OCI-LY1 (cell line): Measurements from ENCODE around the gene TYRP1.

Experiments used
- H2AFZ ChIP-seq: fragments of 200-600 bp; sonication (generic), shearing (Covaris generic); 2 replicates; pipeline ENCODE4 v1.6.0; 2014; ENCODE audit warnings: antibody characterized with exemption, mild to moderate bottlenecking, low read length
- H3F3A ChIP-seq: fragments of 200-600 bp; sonication (generic), shearing (Covaris generic); 2 replicates; pipeline ENCODE4 v1.6.0; 2014; ENCODE audit warnings: mild to moderate bottlenecking, antibody characterized with exemption, low read length, moderate library complexity; ENCODE audit not compliant: insufficient read depth
- H3K27ac ChIP-seq: fragments of 200-600 bp; sonication (generic); 2 replicates; pipeline ENCODE4 v1.5.1; 2014; ENCODE audit warnings: low read length, mixed run types, mild to moderate bottlenecking, low read depth; ENCODE audit not compliant: poor library complexity, severe bottlenecking
- H3K27me3 ChIP-seq: fragments of 200-600 bp; sonication (generic); 2 replicates; pipeline ENCODE4 v1.6.0; 2014; ENCODE audit warnings: antibody characterized with exemption, mild to moderate bottlenecking, low read length, moderate library complexity; ENCODE audit not compliant: insufficient read depth
- H3K36me3 ChIP-seq: fragments of 200-600 bp; sonication (generic); 2 replicates; pipeline ENCODE4 v1.6.1; 2014; ENCODE audit warnings: mild to moderate bottlenecking, antibody characterized with exemption, low read length, moderate library complexity, mixed read lengths; ENCODE audit not compliant: insufficient read depth
- H3K4me1 ChIP-seq: fragments of 200-600 bp; sonication (generic); 2 replicates; pipeline ENCODE4 v1.5.1; 2014; ENCODE audit warnings: mild to moderate bottlenecking, low read length, moderate library complexity; ENCODE audit not compliant: insufficient read depth, severe bottlenecking
- H3K4me2 ChIP-seq: fragments of 200-600 bp; sonication (generic), shearing (Covaris generic); 2 replicates; pipeline ENCODE4 v1.6.1; 2014; ENCODE audit warnings: low read length
- H3K4me3 ChIP-seq: fragments of 200-600 bp; sonication (generic); 2 replicates; pipeline ENCODE4 v1.5.1; 2014; ENCODE audit warnings: low read length, low read depth, mild to moderate bottlenecking, mixed read lengths; ENCODE audit not compliant: poor library complexity, severe bottlenecking
- H3K79me2 ChIP-seq: fragments of 200-600 bp; shearing (Covaris generic); 2 replicates; pipeline ENCODE4 v1.6.1; 2016; ENCODE audit warnings: mixed run types, low read length, mixed read lengths; ENCODE audit not compliant: insufficient read depth
- H3K9ac ChIP-seq: fragments of 200-600 bp; sonication (generic), shearing (Covaris generic); 2 replicates; pipeline ENCODE4 v1.6.1; 2014; ENCODE audit warnings: mild to moderate bottlenecking, low read length, mixed read lengths
- H3K9me2 ChIP-seq: fragments of 200-600 bp; sonication (generic), shearing (Covaris generic); 2 replicates; pipeline ENCODE4 v1.6.1; 2014; ENCODE audit warnings: low read depth, mild to moderate bottlenecking, low read length, mixed read lengths
- H3K9me3 ChIP-seq: fragments of 200-600 bp; shearing (Covaris generic); 2 replicates; pipeline ENCODE4 v1.6.1; 2014; ENCODE audit warnings: low read length, mixed read lengths
- H4K20me1 ChIP-seq: fragments of 200-600 bp; sonication (generic), shearing (Covaris generic); 2 replicates; pipeline ENCODE4 v1.6.0; 2016; ENCODE audit warnings: mild to moderate bottlenecking, low read length; ENCODE audit not compliant: insufficient read depth
- EZH2 ChIP-seq: fragments of 200-600 bp; sonication (generic), shearing (Covaris generic); IDR thresholded peaks from 2 replicates; pipeline ENCODE4 v1.8.0; 2017; ENCODE audit warnings: borderline replicate concordance, mixed run types, mild to moderate bottlenecking, antibody characterized with exemption, low read length, moderate library complexity, mixed read lengths
- TF ChIP-seq, protein P1 (sequence below): fragments of 200-600 bp; sonication (generic), shearing (Covaris generic); IDR thresholded peaks from 2 replicates; pipeline ENCODE4 v1.5.1; 2017; ENCODE audit warnings: mild to moderate bottlenecking, antibody characterized with exemption, low read length, moderate library complexity, mixed read lengths

The TYRP1 gene

DNA sequence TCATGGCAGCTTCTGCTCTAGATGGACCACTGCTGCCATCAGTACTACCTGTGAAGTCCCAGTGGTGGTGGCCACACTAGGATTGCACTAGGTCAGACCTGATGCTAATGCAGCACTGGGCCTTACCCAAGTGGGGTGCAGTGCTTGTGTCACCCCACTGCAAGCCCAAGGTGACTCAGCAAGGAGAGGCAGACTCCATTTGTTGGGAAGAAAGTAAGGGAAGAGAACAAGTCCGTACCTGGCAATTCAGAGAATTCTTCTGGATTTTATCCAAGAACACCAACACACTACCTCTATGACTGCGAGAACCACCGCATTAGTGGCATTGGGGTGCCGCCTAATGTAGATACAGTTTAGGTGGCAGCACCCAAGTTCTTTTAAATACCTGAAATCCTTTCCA is 34.0 kb upstream of the TYRP1 start:
- H2AFZ ChIP-seq, result no peak overlapping the region
- no peaks in the 10 kb centered on the region for H3K4me1 ChIP-seq
- no peaks in the 10 kb centered on the region for H3K9me3 ChIP-seq
- no peaks in the 10 kb centered on the region for H3K79me2 ChIP-seq
- no peaks in the 10 kb centered on the region for H3K36me3 ChIP-seq
- TF ChIP-seq, protein P1, sequence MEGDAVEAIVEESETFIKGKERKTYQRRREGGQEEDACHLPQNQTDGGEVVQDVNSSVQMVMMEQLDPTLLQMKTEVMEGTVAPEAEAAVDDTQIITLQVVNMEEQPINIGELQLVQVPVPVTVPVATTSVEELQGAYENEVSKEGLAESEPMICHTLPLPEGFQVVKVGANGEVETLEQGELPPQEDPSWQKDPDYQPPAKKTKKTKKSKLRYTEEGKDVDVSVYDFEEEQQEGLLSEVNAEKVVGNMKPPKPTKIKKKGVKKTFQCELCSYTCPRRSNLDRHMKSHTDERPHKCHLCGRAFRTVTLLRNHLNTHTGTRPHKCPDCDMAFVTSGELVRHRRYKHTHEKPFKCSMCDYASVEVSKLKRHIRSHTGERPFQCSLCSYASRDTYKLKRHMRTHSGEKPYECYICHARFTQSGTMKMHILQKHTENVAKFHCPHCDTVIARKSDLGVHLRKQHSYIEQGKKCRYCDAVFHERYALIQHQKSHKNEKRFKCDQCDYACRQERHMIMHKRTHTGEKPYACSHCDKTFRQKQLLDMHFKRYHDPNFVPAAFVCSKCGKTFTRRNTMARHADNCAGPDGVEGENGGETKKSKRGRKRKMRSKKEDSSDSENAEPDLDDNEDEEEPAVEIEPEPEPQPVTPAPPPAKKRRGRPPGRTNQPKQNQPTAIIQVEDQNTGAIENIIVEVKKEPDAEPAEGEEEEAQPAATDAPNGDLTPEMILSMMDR, result no peak
- no peak for TF ChIP-seq EZH2
- no peak overlapping the region for H3K4me3 ChIP-seq
- no peak overlapping the region for H3K9ac ChIP-seq
- no peak overlapping the region for H3K27ac ChIP-seq
- no peaks in the 10 kb centered on the region for H3K9me2 ChIP-seq
- no peaks in the 10 kb centered on the region for H4K20me1 ChIP-seq
- no peaks in the 10 kb centered on the region for H3F3A ChIP-seq
- H3K4me2 ChIP-seq, result no peak overlapping the region
- H3K27me3 ChIP-seq, result no peaks in the 10 kb centered on the region

DNA sequence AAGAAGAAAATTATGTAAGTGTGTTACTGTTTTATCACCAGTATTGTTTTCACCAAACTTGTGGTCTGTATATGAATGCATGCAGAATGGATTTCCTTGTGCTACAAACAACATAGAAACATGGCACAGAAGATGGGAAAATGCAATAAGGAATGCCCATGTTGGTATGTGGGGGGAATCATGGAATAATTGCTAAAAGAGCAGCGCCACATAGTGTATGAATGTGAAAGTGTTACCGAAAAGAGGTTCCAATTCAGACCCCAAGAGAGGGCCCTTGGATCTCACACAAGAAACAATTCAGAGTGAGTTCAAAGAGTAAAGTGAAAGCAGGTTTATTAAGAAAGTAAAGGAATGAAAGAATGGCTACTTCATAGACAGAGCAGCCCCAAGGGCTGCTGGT is 26.4 kb upstream of the TYRP1 start:
- no peak overlapping the region for H2AFZ ChIP-seq
- no peak overlapping the region for H3K27ac ChIP-seq
- no peaks in the 10 kb centered on the region for H3K27me3 ChIP-seq
- no peaks in the 10 kb centered on the region for H3K36me3 ChIP-seq
- no peaks in the 10 kb centered on the region for H3K9me3 ChIP-seq
- no peak overlapping the region for H3K9ac ChIP-seq
- TF ChIP-seq, protein P1, result peak; percentile 37; the same call in 1 of the 2 replicates
- no peak for TF ChIP-seq EZH2
- H3K4me3 ChIP-seq, result no peak overlapping the region
- H3F3A ChIP-seq, result no peaks in the 10 kb centered on the region
- H3K9me2 ChIP-seq, result no peaks in the 10 kb centered on the region
- no peaks in the 10 kb centered on the region for H4K20me1 ChIP-seq
- no peak overlapping the region for H3K4me2 ChIP-seq
- H3K79me2 ChIP-seq, result no peaks in the 10 kb centered on the region
- no peaks in the 10 kb centered on the region for H3K4me1 ChIP-seq

DNA sequence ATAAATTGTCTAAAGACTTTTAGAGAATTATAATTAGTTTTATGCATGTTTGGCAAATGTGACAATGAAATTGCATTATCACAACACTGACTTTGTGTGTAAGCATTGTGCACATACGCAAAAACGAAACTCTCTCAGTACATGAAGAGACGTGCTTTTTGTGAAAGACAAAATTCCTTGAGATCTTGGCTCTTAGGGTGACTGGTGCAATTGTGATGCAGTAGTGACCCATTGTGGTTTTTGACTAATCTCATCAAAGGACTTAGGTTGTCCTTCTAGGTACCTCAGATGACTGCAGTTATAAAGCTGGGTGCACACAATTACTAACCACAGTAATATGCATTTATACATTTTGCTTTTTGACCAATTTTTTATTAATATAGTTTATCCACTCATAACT is 25.3 kb upstream of the TYRP1 start:
- Histone ChIP-seq H3K27ac (no peak overlapping the region), H3K36me3 (no peaks in the 10 kb centered on the region), H3K4me2 (no peak overlapping the region), H3K27me3 (no peaks in the 10 kb centered on the region), H3F3A (no peaks in the 10 kb centered on the region), H2AFZ (no peak overlapping the region), H3K9ac (no peak overlapping the region), H3K9me2 (no peaks in the 10 kb centered on the region), H3K4me1 (no peaks in the 10 kb centered on the region), H3K79me2 (no peaks in the 10 kb centered on the region), H3K4me3 (no peak overlapping the region), H3K9me3 (no peaks in the 10 kb centered on the region), H4K20me1 (no peaks in the 10 kb centered on the region)
- TF ChIP-seq EZH2, result no peak
- TF ChIP-seq, protein P1, result no peak
